Endothelial cell of umbilical vein (primary cell): ENCODE measurements around the gene DNAH1.

Source experiments
- EZH2 ChIP-seq: IDR thresholded peaks from 2 replicates; pipeline ENCODE4 v1.6.1; 2012; ENCODE audit warnings: borderline replicate concordance, low read depth, mild to moderate bottlenecking, moderate library complexity, low read length, inconsistent platforms; ENCODE audit not compliant: severe bottlenecking
- TF ChIP-seq, protein P1 (sequence below), 2 donors: IDR thresholded peaks; 1 replicate in 1 of 2; 2 replicates in 1 of 2; pipeline ENCODE4 v1.5.1; 2011; ENCODE audit warnings: low read length in 2 of 2, mild to moderate bottlenecking in 2 of 2, moderate library complexity in 2 of 2, control low read depth in 1 of 2, inconsistent platforms in 1 of 2, low read depth in 1 of 2; ENCODE audit not compliant: insufficient read depth in 1 of 2; ENCODE audit errors: extremely low read depth in 1 of 2

GRCh38 chr3:52423173-52423572 is 107.1 kb downstream of the DNAH1 start:
- TF ChIP-seq EZH2: no peak
- TF ChIP-seq, protein P1, sequence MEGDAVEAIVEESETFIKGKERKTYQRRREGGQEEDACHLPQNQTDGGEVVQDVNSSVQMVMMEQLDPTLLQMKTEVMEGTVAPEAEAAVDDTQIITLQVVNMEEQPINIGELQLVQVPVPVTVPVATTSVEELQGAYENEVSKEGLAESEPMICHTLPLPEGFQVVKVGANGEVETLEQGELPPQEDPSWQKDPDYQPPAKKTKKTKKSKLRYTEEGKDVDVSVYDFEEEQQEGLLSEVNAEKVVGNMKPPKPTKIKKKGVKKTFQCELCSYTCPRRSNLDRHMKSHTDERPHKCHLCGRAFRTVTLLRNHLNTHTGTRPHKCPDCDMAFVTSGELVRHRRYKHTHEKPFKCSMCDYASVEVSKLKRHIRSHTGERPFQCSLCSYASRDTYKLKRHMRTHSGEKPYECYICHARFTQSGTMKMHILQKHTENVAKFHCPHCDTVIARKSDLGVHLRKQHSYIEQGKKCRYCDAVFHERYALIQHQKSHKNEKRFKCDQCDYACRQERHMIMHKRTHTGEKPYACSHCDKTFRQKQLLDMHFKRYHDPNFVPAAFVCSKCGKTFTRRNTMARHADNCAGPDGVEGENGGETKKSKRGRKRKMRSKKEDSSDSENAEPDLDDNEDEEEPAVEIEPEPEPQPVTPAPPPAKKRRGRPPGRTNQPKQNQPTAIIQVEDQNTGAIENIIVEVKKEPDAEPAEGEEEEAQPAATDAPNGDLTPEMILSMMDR (IDR thresholded peaks at IDR 0.05; ENCODE audit: extremely low read depth in 1 of 2, insufficient read depth in 1 of 2, low read depth in 1 of 2, low read length in 2 of 2): no peak
